NCI-H2081 (cell line): ENCODE measurements around the gene JAG2.
A peak's percentile ranks its signal among the peaks of the same experiment; 100 is the strongest.

ENCODE experiments used
- DNase-seq, 2 experiments: peaks; one replicate each; lab custom pipeline; 2025; lab: John Stamatoyannopoulos, UW

JAG2 gene

DNA sequence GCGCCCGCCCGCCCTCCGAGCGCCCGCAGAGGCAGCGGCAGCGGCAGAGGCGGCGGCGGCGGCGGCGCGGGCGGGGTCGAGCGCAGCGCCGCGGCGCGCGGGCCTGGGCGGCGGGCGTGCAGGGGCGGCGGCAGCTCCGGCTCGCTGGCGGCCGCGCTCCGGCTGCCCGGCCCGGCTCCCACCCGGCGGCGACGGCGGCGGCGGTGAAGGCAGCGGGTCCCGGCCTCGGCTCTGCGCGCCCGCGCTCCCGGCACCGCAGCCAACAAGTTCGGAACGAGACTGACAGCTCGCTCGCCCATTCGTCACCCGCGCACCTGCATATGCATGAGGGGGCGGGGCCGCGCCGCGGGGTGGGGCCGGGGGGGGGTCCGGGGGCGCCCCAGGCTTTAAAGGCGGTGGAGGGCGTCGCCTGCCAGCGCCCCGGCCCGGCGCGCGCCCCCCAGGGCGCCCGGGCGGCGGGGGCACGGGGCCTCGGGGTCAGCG, at the start of gene JAG2:
JAG2 (minus strand) TSS at position 281 of the 483 bp plus-strand sequence. CDS start 356 bp downstream, outside the sequence.
- peak; percentile 70 to 84 for DNase-seq

GRCh38 chr14:105217774-105218173, 49.2 kb upstream of the JAG2 start:
- DNase-seq = no peak

DNA sequence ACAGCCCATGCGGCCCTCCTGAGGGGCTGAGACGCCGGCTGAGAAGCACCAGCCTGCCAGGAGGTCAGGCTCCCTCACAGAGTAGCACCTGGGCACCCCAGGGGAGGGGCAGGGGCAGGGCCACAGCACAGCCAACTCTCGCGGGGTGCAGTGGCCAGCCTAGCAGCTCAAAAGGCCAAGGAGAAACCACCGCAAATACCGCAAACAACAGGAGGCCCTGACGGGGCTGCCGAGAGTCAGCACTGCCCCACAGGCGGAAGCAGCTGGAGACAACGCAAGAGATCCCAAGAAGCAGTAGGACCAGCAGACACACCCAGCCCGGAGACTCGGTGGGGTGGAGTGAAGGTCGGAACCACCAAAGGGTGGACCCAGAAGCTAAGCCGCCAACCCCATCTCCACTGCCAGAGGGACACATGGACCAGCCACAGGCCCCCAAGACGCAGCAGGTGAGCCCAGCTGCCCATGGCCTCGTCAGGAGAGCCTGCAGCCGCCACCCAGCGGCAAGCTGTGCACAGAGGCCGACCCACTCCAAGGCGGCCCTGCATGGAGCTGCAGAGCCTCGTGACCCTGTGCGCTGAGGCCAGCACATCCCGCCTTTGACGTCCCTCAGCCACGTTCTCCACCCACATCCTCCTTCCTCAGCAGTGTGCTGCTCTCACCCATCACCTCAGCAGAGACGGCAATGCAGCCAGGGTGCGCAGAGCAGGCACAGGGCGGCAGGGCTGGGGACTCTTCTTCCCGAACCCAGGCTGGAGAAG, 48.1 kb upstream of the JAG2 start:
- no peak for DNase-seq

DNA sequence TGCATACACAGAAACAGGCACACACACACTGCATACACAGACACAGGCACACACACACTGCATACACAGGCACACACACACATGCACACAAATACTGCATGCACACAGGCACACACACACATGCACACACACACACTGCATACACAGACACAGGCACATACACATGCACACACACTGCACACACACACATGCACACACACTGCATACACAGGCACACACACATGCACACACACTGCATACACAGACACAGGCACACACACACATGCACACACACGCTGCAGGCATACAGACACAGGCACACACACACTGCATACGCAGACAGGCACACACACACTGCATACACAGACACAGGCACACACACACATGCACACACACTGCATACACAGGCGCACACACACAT, 47.0 kb upstream of the JAG2 start:
- DNase-seq = no peak

DNA sequence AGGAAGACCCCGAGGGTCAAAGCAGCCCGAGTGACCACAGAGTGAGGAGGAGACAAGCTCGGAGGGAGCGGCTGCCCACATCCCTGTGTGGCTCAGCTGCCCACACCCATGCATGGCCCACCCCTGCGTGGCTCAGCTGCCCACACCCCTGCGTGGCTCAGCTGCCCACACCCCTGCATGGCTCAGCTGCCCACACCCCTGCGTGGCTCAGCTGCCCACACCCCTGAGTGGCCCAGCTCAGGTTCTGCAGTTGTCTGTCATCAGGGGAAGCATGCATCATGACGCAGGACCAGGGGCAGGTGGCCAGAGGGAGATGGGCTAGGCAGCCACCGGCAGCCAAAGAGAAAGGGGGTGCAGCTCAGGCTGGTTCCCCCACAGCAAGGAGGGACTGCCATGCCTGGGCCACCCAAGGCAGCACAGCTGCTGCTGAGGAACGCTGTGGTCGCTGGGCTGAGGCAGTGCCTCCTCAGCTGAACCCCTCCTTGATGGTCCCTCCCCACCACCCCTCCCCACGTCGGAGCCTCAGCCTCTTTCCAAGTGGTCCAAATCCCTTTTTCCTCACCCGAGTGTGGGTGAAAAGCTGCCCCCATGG, 45.8 kb upstream of the JAG2 start:
- no peak for DNase-seq

DNA sequence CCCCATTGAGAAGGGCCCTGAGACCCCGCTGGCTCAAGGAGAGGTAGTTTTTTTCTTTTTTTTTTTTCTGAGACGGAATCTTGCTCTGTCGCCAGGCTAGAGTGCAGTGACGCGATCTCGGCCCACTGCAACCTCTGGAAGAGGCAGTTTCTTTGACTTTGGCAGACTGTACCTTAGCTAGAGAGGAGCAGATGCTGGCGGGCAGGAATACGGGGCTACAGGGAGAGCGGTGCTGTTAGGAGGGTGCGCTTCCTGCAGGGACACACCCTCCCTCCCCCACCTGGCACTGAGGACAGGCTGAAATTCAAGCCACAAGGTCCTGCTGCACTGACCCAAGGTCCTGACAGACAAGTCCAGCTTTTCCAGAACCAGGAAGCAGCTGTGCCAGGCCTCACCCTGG, 44.8 kb upstream of the JAG2 start:
- DNase-seq = peak in 1 of 2 experiments; percentile 42

- DNase-seq = peak; percentile 32 to 70
These were observed 44.1 kb upstream of the JAG2 start for GRCh38 chr14:105212541-105213300.

DNA sequence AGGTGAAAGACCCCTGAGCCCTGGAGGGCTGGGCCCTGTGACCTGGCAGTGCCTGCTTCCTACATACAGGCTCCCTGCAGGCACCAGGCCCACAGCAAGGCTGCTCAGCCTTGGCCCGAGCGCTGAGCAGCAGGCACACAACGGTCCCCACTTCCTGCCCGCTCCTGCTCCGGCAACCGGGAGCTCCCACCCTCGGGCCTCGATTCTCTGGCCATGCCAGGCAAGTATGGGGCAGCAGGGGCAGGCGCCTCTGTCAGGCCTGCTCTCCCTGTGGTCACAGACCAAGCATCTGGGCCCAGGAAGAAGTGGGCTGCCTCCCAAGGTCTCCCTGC, 43.1 kb upstream of the JAG2 start:
- DNase-seq = no peak

- DNase-seq = no peak
These were observed 42.6 kb upstream of the JAG2 start for GRCh38 chr14:105211086-105211757.

GRCh38 chr14:105210266-105211025, 41.9 kb upstream of the JAG2 start:
- DNase-seq = no peak

GRCh38 chr14:105209646-105210045, 41.1 kb upstream of the JAG2 start:
- DNase-seq = no peak

DNA sequence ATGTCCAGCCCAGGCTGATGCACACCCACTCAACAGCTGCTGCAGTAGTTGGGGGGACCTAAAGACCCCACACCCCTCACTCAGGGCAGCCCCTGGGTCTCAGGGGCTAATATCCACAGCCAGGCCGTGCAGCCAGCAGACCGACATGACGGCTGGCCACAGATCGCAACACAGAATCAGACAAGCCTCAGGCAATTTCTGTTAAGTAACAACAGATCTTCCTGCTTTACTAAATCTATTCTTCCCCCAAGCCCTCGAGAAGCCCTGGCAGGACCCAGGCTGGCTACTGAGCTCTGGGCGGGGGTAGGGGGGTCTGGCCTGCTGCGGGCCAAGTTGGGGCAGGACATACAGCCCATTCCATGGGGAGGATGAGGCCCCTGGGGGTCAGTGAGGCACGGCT, 40.5 kb upstream of the JAG2 start:
- DNase-seq = no peak

- no peak for DNase-seq
These were observed 40.1 kb upstream of the JAG2 start for GRCh38 chr14:105208738-105209075.

DNA sequence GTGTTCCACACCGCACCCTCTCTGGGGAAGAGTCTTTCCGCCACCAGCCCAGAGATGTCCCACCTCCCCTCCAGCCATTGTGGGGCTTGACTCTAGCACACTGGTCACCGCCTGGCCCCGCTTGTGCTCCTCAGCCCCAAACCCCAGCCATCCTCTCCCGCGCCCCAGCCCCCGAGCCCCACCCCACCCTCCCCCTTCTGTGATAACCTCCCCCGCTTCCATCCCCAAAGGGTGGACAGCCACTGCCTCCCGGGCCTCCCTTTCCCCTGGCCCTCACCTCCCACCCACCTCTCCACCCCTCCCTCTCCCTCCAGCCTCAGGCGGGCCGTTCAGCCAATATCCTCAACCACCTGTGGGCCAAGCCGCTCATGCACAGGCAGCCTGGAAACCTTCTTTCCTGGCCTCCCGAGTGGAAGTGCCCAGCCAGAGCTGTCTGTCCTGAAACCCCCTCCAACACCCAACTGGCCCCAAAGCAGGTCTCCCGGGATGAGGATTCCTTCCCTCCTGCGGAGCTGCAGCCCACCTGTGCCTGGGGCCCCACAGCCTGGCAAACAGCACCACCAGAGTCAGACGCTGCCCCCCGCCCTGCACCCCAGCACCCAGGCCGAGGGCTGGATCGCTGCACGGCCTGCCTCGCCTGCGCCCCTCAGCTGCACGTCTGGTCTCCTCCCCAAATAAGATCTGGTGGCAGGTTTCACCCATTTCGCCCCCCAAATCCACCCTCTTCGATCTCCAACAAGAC, 39.6 kb upstream of the JAG2 start:
- DNase-seq = no peak

DNA sequence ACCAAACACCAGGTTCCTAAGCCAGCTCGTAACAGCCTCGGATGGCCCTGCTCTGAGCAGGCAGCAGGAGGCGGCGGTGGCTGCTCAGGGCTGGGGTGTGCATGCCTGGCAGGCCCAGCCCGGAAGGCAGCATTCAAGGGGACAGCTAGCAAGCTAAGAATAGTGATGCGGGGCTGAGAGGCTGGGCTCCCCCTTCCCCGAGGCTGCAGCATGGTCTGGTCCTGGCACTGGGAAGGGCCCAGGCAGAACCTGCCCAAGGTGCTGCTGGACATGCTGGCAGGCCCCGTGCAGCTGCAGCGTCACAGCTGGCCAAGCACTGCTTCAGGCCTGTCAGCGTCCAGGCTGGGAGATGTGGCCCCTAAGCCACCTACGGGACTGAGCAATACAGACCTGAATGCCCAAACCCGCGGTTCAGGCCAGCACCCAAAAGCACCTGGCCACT, 38.9 kb upstream of the JAG2 start:
- DNase-seq = no peak

DNA sequence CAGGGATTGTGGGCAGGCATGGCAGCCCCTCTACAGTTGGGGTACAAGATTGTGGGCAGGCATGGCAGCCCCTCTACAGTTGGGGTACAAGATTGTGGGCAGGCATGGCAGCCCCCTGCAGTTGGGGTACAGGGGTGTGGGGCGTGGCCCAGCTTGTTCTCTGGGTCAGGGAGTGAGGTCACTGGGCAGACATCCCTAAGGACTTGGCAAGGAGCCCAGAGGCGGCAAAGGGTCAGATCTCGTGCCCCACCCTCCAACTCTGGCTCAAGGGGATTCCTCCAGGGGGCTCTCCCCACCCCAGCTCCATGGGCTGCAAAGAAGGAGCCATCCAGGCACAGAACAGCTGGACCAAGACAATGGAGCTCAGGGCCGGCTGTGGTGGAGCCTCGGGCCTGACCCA, 38.3 kb upstream of the JAG2 start:
- DNase-seq = no peak

GRCh38 chr14:105205673-105206208, 37.2 kb upstream of the JAG2 start:
- peak in 1 of 2 experiments; percentile 21 for DNase-seq

DNA sequence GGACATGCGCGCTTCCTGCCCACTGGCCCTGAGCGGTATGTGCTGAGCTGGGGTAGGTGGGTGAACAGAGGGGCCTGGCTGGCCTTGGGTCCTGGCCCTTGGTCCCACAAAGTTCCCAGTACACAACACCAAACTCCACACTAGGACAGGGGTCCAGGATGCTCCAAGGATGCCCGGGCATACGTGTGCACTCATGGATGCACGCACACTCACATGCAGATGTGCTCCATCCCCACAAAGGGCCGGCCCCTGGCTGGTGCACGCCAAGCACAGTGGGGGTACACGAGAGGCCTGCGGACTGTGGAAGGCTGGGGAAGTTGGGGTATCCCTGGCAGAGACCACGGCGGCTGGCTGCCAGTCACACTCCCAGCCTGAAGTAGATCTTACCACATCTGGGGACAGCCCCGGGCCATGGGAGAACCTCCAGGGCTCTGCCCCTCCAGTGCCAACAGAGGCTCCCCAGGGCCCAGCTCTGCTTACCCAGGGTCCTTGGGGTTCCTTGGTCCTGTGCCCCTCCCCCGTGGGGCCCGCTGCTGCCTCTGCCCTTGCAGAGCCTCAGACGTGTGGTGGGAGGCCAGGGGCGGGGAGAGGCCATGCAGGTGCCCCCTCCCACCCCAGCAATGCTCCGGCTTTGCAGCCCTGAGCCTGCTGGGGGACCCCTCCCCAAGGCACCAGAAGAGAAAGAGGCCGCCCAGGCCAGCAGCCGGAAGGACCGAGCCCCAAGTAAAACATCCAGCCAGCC, 36.5 kb upstream of the JAG2 start:
- DNase-seq = no peak

- DNase-seq = no peak
These were observed 35.8 kb upstream of the JAG2 start for GRCh38 chr14:105204206-105204930.
